Parietal lobe (tissue), 2 donors: Measurements from ENCODE around the gene UCHL5. TPM values are rescaled to one million over a fixed set of nuclear protein-coding genes. Genes with fewer than 3 reads are reported as not detected.

ENCODE experiments used
- small RNA-seq: library from RNA; depleted of rRNA; stranded (forward); fragments of <200 nt; gene quantifications from one replicate; pipeline ENCODE3, GENCODE V24; 2014; ENCODE audit warnings: low replicate concordance
- total RNA-seq: library from RNA; depleted of rRNA; stranded (reverse); fragments of >200 nt; gene quantifications from one replicate; pipeline ENCODE4 v1.2.3, GENCODE V29; 2014

UCHL5 gene
- 73.6 TPM for total RNA-seq

GRCh38 chr1:193059282-193060114 lies at the start of gene UCHL5, which contains the start of gene RO60:
UCHL5 (minus strand) TSS chr1:193059360; CDS start chr1:193059260, 100 bp downstream.
RO60 (plus strand) TSS chr1:193059612; CDS start chr1:193069055, 9,443 bp downstream.

GRCh38 chr1:193104907-193105820 lies 46.0 kb upstream of the UCHL5 start, which contains the start of gene GLRX2:
GLRX2 (minus strand) TSS chr1:193105414; CDS start chr1:193105382, 32 bp downstream.

Small RNA genes within 50 kb of the gene (small RNA-seq; reads per million reads assigned to genes)
- not detected for gene SCARNA18B

Other genes starting within 250 kb of the UCHL5 start
- gene RO60, start 252 bp upstream of the UCHL5 start, total RNA-seq: 341 TPM
- gene GLRX2, start 46.1 kb upstream of the UCHL5 start, total RNA-seq: 11.6 TPM
- gene CDC73, start 62.7 kb upstream of the UCHL5 start, total RNA-seq: 58.5 TPM
- 105 TPM for gene B3GALT2, start 127.3 kb upstream of the UCHL5 start, total RNA-seq